Left hindlimb (tissue), 1 donor: ENCODE measurements around the gene TRIM63.

Source experiments
- DNase-seq: peaks from one replicate; pipeline ENCODE4 v3.0.0-alpha.2; 2018

Gene TRIM63

DNA sequence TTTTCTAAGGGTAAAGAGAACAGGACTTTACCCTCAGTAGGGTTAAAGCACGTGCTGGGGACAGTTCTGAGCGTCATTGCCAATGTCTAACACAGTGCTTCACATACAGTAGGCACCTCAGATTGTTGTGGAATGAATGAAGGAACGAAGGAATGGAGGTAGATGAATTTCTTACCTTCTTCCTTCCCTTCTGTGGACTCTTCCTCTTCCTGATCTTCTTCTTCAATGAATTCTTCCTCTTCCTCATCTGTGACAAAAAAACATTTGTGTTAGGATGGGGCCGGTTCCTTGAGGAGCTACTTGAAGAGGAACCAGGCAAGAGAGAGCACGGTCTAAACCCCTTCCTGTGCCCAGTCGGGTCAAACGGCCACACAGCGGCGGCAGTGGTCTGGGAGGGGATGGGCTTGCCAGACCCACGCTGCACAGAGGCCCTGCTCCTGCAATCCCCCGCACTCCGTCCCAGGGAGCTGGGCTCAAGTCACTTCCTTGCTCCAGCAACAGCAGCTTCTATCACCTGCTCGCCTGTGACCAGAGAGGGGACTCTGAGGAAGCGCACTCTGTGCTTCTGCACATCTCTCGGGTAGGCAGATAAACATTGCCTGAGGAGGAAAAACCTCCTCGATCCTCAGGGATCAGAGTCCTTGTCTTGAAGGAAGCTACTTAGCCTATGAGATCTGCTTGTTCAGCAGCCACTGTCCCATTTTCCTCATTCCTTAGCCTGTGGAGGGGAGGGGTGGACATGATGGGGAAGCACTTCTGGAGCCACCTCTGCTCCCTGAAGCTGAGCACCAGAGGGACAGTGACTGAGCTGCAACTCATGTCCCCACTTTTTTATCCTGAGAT lies 13.5 kb downstream of the TRIM63 start:
- DNase-seq = no peak

DNA sequence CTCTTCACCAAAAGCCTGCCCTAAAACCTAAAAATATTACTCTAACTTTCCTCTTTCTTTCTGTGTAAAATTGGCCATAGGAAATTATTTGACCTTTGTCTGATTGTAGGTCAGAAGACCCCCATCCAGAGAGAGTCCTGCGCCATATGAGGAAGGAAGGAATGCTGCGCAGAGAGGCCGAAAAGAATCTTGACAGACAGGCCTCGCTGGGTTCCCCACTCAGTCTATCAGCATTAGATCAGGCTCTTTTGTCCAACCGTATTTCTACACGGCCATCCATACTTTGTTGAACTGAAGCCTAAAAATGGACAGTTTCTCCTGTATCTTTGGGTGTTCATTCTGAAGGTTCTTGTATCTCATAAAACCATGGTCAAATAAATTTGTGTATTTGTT lies 17.2 kb downstream of the TRIM63 start:
- DNase-seq = no peak

DNA sequence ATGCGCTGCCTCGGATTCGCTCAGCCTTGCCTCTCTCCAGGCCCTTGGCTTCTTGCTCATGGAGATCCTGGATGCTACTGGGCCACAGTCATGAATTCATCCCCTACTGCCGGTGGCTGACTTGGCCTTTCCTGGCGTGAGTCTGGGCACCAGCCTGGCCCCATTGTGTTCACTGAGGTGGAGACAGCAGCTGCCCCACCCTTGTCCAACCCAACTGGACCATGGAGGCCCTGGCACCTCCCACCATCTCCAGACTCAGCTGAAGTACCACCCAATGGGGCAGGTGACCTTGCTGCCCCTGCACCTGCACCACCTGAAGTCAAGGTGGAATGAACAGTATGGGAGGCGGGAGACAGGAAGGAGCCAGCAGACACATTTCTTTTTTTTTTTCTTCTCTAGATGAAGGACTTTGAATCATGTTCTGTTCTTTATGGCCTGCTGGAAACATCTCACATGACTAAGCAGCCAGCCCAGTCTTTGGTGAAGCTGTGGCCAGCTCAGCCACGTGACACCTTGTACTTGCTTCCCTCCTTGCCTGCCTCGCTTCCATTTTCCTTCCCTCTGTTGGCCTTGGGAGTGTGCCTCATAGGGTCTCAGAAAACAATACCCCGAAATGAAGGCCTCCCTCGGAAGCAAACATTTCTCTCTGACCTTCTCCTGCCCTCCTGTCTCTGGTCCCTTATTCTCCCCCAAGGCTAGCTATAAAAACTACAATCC lies 17.7 kb downstream of the TRIM63 start:
- no peak for DNase-seq

DNA sequence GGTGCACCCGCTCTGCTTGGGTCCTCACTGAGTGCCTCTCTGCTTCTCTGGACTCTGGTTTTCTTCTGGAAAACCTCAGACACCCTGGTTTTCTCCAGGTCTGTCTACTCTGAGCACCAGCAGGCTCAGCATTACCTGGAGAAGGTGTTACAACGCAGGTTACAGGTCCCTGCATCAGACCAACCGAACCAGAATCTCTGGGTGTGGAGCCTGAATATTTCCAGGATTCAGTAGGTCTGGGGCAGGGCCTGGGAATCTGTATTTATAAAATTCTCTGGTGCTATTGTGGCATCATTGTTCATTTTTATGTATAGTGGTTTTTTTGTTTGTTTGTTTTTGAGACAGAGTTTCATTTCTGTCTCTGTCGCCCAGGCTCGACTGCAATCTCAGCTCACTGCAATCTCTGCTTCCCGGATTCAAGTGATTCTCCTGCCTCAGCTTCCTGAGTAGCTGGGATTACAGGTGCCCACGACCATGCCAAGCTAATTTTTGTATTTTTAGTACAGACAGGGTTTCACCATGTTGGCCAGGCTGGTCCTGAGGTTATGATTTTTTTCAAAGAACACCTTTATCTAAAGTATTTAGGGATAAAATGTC lies 20.1 kb downstream of the TRIM63 start:
- DNase-seq = no peak

DNA sequence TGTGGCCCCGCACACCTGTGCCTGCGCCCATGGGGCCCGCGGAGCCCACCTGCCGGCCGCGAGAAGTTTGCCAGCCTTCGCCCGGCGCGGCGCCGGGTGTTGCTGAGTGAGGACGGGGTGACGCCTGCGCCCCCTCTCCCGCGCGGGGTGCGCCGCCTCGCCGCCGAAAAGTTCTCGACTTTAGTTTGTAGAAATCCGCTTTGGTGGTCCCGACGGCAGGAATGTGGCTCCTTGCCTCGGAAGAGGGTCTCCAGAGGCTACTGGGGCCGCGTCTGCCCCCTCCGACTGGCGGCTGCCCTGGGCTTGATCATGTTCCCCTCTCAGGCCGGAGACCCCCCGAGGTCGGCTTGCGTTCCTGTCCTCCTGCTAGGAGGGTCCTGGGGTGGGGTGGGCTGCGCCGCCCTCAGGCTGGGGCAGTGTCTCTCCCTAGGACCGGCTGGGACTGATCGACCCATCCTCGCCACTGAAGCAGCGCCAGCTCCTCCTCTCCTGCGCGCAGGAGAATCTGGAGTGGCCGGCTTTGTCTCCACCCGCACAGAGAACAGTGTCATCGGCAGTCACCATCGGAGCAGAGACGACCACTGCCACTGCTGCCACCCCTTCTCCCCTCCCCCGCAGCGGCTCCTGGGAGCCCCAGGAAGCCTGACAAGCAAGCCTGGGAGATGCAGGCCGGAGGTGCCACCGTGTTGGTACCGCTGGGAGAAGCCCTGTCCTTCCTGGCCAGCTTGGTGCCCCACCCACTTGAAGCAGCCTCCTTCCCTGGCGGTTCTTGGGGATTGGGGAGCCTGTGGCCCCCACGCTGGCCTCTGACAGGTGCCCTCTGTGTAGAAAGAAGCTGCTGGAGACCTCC lies 21.0 kb downstream of the TRIM63 start:
- no peak for DNase-seq

DNA sequence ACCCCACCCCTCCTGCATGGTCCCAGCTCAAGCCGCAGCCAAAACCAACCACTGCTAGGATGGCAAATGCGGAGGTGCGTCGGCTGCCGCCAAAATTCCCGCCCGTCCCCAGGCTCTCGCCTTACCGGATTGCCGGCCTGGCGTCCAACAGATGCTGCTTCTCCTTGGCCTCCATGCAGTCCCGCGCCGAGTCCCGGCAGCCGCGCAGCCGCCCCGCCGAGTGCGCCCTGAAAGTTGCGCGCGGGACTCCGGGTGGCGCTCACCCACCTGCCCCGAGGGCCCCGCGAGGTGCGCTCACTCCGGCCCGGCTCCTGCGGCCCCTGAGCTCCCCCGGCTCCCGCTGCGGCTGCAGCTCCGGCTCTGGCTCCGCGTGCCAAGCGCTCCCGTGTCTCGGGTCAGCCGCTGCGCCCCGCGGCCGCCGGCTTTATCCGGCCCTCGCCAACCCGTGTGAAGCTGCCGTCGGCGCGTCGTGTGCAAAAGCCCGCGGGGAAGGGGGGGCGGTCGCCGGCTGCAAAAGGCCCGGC lies 21.6 kb downstream of the TRIM63 start, which contains the start of gene SLC30A2:
Gene SLC30A2 (minus strand): TSS at position 397 of the 524 bp plus-strand sequence. CDS start 222 bp downstream, at position 175.
- no peak for DNase-seq

DNA sequence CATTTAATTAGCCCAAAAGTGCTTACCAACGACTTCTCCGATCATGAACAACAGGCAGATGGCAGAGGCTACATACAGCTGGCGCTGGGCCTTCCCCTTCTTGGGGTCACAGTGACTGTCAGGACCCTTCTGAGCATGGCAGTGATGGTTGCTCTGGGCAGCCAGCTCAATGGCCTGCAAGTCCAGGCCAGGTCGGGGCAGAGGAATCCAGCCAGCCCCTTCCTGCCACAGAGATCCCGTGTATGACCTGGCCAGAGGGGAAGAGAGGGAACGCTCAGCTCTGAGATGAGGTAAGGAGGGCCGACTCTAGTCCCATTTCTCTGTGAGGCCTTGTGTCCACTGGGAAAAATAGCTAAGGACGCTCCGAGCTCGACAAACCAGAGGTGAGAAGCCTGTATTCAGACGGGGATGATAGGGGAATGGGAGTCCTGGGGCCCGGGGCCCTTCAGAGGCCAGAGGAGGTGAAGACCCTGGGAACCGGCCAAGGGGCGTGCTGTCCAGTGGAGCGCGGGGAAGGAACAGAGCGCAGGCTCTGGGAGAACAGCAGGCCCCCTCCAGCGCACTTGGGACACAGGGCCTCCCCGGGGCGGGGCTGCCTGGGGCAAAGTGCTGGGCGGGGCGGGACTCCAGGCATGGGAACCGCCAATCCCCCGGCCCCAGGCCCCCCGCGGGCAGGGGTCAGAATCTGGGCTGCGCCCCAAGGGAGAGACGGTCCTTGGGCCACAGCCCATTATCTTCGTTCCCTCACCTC lies 22.3 kb downstream of the TRIM63 start:
- DNase-seq = no peak

DNA sequence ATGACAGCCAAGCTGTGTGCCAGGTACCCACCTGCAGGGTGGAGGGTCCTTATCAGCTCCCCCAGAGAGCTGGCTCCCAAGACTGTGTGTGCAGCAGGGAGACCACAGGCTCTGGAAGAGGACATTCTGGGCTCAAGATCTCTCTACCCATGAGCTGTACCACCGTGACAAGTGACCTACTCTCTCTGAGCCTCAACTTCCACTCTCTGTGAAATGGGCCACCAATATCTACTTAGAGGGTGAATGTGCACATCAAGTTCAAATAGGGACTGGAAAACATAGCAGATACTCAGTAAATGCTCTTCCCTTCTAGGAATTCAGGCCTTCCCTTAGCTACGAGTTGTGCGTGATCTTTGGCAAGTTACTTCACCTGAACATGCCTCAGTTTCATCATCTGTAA lies 23.0 kb downstream of the TRIM63 start:
- DNase-seq = no peak

DNA sequence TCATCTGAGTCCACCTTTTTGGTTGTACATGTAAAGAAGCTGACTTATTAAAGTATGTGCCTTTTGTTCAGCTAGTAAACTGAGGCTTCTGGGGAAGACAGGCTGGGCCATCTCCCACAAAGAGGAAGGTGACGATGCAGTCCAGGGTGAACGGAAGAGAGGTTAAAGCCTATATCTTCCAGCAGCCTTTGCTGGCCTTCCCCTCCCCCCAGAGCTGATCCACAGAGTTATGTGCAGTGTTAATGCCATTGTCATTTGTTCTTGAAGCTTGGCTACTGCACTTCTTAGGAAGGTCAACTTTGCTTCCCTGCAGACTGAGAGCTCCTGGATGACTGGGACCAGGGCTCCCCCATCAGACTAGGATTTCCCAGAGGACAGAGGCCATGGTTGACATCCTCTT lies 23.7 kb downstream of the TRIM63 start:
- no peak for DNase-seq

DNA sequence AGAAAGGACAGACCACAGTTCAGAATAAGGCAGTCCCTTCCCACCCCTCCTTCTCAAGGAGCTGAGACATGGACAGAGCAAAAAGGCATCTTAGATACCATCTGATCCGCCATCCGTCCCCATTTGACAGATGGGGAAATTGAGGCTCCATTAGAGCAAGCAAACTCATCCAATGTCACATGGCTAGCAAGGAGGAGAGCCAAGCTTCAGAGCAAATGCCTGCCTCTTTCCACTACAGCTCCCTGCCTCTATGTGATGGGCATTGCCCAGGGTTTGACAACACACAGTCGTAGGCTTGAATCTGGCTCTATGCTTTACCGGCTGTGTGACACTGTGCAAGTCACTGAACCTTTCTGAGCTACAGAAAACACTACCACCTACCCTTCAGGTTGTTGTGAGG lies 25.5 kb downstream of the TRIM63 start:
- DNase-seq = no peak

DNA sequence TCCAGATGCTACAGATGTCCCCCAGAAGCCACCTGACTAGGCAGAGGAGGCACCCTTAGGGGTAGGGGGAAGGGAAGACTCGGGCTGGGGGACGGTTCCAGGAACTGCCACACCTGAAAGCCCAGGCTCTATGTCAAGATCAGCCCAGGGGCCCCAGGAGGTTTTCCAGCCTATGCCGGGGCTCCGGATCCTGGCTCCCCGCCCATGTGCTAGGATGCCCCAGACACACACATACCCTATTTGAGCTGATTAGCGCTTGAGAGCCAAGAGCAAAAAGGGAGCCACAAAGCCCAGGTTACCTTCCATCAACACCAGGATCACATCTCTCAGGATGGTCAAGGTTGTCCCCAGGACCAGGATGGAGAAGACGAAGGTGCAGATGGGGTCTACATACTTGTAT lies 26.0 kb downstream of the TRIM63 start:
- no peak for DNase-seq

DNA sequence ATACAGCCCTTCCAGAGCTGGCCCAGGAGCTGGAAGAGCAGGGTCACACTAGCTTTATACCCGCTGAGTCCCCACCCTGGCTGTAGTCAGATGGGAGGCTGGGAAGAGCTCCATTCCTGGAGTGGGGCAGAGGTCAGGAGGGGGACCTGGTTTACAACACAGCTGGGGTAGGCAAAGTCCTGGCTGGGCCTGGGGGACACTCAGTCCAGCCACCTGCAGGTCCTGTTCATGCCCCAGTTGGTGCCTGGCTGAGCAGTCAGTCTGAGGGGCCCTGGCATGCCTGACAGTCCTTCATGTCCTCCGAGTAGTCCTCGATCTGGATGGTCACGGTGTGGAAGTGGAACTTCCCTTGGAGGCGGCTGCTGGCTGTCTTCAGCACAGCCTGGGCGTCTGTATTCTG lies 28.5 kb downstream of the TRIM63 start:
- no peak for DNase-seq

DNA sequence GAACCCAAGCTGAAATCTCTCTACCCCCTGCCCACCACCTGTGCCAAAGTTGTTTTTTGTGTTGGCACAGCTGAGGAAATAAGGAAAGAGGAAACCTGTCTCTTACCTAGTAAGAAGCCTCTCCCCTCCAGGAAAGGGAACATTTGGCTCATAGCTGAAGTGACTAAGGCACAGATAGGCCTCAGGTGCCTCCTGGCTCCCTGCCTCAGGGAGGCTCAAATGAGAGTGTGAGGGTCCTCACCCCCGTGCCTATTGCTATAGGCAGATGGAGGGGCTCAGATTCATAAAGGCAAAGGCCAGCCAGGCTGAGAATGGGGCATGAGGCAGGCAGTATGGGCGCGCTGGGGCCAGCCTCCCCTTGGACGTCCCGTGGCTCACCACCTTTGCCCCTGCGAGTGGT lies 29.0 kb downstream of the TRIM63 start:
- no peak for DNase-seq

DNA sequence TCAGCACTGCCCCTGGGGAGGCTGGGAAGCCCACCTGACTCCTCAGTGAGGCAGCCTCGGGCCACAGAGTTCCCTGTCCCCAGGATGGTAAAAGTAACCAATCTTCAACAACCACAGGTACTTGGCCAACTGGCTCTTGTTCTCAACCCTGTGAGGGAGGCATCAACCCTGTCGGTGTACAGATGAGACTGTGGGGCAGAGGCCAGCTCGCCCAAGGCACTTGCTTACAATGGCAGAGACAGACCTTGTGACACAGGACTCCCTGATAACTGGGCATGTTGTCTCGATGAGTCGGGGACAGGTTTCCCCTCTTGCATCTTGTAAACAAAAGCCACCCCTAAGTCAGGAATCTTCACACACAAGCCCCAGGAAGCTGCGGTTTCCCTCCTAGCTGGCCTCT lies 29.5 kb downstream of the TRIM63 start:
- DNase-seq = no peak

DNA sequence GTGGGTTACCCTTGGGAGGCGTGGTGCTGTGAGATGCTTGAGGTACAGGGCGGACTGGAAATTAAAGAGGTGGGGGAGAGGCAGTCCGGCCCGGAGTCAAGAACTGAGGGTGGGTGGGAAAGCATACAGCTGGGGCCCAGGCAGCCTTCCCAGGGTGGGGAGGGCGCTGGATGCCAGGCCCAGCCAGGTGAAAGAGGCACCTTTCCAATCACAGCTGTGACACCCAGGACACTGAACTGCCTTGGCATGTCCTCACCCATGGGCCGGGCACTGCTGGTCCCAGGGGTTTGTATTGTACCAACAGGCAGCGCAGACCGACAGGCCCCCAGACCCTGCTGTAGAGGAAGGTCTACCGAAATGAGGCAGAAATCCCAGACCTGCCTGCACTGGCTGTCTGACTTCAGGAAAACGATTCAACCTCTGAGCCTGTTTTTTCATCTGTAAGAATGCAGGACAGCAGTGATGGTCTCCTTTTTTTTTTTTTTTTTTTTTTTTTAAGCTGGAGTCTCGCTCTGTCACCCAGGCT lies 30.6 kb downstream of the TRIM63 start:
- DNase-seq = no peak

DNA sequence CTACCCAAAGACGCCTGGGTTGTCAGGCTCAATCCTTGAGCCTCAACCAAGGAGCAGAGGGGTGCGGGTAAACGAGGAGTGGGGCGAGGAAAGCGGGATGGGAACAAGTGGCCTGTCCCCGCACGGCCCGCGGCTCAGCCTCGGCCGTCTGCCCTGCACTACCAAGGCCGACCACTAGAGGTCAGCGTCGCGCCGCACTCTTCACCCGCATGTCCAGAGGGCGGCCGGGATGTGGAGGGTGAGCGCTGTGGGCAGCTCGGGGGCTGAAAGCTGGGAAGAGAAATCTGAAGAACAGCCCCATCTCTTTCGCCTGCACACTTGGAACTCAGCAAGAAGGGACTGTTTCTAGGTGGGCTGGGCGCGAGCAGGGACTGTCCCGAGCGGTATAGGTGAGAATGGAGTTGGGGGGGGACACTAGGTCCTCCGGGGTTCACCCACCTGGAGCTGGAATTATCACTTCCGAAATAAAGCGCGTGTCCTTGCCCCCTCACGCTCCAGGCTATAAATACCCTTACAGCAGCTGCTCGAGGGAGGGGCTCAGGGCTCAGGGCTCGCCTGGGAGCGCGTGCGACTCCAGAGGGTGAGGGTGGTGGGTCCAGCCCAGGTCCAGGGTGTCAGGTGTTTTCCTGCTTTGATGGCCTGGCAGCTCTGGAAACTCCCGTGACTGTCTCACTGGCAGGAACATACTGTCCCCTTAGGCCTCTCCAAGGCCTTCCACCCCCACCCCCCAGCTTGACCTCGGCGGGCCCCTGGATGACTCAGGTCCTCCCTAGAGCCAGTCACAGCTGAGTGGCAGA lies 31.3 kb downstream of the TRIM63 start:
- peak; percentile 85 for DNase-seq

DNA sequence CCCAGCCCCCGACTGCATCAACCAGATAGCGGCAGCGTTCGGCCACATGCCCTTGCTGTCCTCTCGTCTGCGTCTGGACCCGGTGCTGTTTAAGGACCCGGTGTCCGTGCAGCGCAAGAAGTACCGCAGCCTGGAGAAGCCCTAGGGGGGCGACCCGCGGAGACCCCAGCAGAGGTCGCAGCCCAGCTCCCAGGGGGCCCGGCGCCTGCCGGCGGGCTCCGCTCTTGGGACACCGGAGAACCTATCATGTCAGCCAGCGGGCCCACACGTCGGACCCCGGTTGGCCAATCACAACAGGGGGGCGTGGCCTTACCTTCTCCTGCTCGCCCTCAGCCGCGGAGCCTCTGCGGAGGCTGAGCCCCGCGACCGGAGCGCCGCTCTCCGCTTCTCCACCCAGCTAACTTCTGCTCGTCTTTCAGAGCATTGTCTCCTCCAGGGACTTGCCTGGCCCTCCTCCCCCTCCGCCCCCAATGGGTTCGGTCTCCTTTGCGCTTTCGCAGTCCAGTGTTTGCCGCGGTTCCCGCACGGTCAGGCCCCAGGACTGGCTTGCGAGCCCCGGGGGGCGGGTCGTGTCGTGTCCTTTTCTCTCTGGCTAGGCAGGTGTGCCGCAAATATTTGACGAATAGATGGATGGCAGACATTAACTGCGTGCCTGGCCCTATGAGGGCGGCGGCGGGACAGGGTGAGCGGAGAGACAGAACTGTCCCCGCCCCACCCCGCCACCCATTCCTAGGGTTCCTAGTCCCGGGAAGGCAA lies 32.0 kb downstream of the TRIM63 start:
- DNase-seq = peak; percentile 92

DNA sequence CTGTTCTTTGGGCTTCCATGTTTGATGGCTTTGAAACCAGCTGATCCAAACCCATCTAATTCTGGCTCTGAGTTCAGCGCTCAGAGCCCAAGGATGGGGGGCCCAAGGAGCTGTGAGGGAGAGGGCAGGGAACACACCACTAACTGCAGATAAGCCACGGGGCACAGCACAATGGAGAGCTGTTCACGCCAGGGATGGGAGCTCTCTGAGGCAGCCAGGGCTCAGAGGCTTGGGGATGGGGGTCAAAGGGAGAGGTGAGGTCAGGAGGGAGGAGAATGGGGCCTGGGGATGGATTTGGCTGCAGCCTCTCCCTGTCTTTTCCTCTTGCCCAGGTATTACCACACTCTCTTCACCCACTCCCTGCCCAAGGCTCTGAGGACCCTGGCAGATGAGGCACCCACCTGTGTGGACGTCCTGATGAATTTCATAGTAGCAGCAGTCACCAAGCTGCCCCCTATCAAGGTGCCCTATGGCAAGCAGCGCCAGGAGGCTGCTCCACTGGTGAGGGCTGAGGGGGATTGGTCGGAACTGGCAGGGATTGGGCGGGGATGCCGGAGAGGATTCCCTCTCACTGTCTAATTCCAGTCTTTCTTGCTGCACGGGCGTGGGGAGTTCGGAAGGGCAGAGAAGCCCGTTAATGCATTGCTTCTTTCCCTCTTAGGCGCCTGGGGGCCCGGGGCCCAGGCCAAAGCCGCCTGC lies 32.8 kb downstream of the TRIM63 start:
- no peak for DNase-seq

DNA sequence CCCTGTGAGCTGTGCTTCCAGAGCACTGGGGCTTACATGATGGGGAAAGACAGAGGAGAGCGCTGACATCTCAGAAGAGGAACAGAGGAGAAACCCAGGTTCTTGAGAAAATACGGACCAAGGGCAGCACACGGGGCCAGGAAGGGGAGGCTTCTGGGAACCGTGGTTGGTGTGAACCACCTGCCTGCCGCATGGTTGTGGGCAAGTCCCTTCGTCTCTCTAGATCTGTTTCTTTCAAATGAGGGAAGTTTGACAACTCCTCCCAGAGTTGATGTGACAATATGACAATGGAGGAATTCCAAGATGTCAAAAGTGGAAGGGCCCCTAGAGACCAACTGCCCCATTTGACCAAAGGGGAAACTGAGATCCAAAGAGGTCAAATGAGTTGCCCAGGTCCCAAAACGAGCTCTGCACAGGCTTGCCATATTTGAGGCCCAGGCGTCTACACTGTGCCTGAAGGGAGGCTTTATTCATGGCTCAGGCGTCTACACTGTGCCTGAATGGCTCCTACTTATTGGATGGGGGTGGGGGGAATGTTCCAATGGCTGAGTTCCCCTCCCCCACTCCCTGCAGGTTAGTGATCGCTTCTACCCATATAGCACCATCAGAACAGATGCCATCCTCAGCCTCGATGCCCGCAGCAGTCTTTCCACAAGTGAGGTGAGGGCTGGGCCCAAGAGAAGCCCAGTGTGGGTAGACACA lies 34.6 kb downstream of the TRIM63 start:
- DNase-seq = no peak
